ENCODE results near the gene HOXD13. TPM values are rescaled to one million over a fixed set of nuclear protein-coding genes. Genes with fewer than 3 reads are reported as not detected.

Gene HOXD13
- total and polyA plus RNA-seq, 2 donors (not counting 1 experiment from before 2014, with no cell fraction given), result not detected

GRCh38 chr2:176112375-176113302 is 20.1 kb downstream of the HOXD13 start:
- H3K4me3 ChIP-seq (ENCODE audit: control extremely low read depth in 1 of 5, extremely low read depth in 1 of 5, insufficient read depth in 1 of 5, low read depth in 2 of 5, low read length in 4 of 5), result no peak overlapping the region

GRCh38 chr2:176114120-176114929 is 21.8 kb downstream of the HOXD13 start:
- no peak overlapping the region for H3K27ac ChIP-seq (ENCODE audit: low read length in 2 of 2)
- H3K4me3 Mint-ChIP-seq, result no peak overlapping the region
- ATAC-seq (ENCODE audit: low read depth), result no peak

More at GRCh38 chr2:176112375-176113302, 20.1 kb downstream of the HOXD13 start:
- ChIA-PET CTCF (interaction anchor here (1.1 kb wide), 1 partner anchor 14 kb away, joined by 4 read pairs; no protein-coding TSS in a partner anchor), POLR2A (no interaction called here)
- Mint-ChIP-seq H3K4me3 (no peak overlapping the region), H3K4me1 (peaks cover 3% of the 10 kb centered on the region), H3K27me3 (peaks cover 79% of the 10 kb centered on the region), H3K9me3 (ENCODE audit: insufficient read depth) (peaks cover 4% of the 10 kb centered on the region), H3K27ac (no peak overlapping the region)
- no peak for ATAC-seq (ENCODE audit: low read depth)
- no peaks in the 10 kb centered on the region for H3K79me2 ChIP-seq (ENCODE audit: control insufficient read depth, insufficient read depth, low read length)
- H3K27ac ChIP-seq (ENCODE audit: low read length in 2 of 2), result no peak overlapping the region
- no peaks in the 10 kb centered on the region for H4K20me1 ChIP-seq (ENCODE audit: control insufficient read depth, insufficient read depth, low read length, poor library complexity, severe bottlenecking)
- no peak for DNase-seq
- intact Hi-C loops (cut with micrococcal nuclease), result no loop called here
- WGBS (ENCODE audit: insufficient coverage), result 14% methylated on average over 37 of the region's 40 CpGs
- H3K36me3 ChIP-seq (replicated peaks in 1 of 2; ENCODE audit: control extremely low read depth in 1 of 2, control insufficient read depth in 1 of 2, extremely low read depth in 1 of 2, insufficient read depth in 2 of 2, low read length in 1 of 2), result no peaks in the 10 kb centered on the region
- H2AFZ ChIP-seq (ENCODE audit: insufficient read depth, low read depth, low read length, poor library complexity, severe bottlenecking), result no peak overlapping the region
- H3K9ac ChIP-seq (ENCODE audit: low read length), result no peak overlapping the region
- H3K4me2 ChIP-seq (replicated peaks; ENCODE audit: low read depth, low read length, poor library complexity, severe bottlenecking), result no peak overlapping the region
- H3K4me1 ChIP-seq (ENCODE audit: control insufficient read depth in 2 of 2, insufficient read depth in 2 of 2, low read length in 2 of 2), result peaks cover 0 to 3% of the 10 kb centered on the region in 2 donors
- H3K27me3 ChIP-seq (replicated peaks in 1 of 4; ENCODE audit: control extremely low read depth in 1 of 4, control insufficient read depth in 3 of 4, insufficient read depth in 4 of 4, low read length in 3 of 4), result peaks cover 0 to 90% (median 68%) of the 10 kb centered on the region in 4 experiments
- peaks cover 0 to 53% (median 2%) of the 10 kb centered on the region in 3 donors for H3K9me3 ChIP-seq (ENCODE audit: control extremely low read depth in 1 of 3, control insufficient read depth in 2 of 3, insufficient read depth in 1 of 3, low read length in 2 of 3)
- no peak for TF ChIP-seq EZH2 (IDR thresholded peaks at IDR 0.05; ENCODE audit: borderline replicate concordance, insufficient read depth, low read depth, low read length, poor library complexity, severe bottlenecking)

More at GRCh38 chr2:176114120-176114929, 21.8 kb downstream of the HOXD13 start:
- H3K4me2 ChIP-seq (replicated peaks; ENCODE audit: low read depth, low read length, poor library complexity, severe bottlenecking), result no peak overlapping the region
- H3K36me3 ChIP-seq (replicated peaks in 1 of 2; ENCODE audit: control extremely low read depth in 1 of 2, control insufficient read depth in 1 of 2, extremely low read depth in 1 of 2, insufficient read depth in 2 of 2, low read length in 1 of 2), result no peaks in the 10 kb centered on the region
- peaks cover 0 to 95% (median 77%) of the 10 kb centered on the region in 4 experiments for H3K27me3 ChIP-seq (replicated peaks in 1 of 4; ENCODE audit: control extremely low read depth in 1 of 4, control insufficient read depth in 3 of 4, insufficient read depth in 4 of 4, low read length in 3 of 4)
- H3K9ac ChIP-seq (ENCODE audit: low read length), result no peak overlapping the region
- no peaks in the 10 kb centered on the region for H3K79me2 ChIP-seq (ENCODE audit: control insufficient read depth, insufficient read depth, low read length)
- H3K4me1 ChIP-seq (ENCODE audit: control insufficient read depth in 2 of 2, insufficient read depth in 2 of 2, low read length in 2 of 2), result peaks cover 0 to 10% of the 10 kb centered on the region in 2 donors
- H4K20me1 ChIP-seq (ENCODE audit: control insufficient read depth, insufficient read depth, low read length, poor library complexity, severe bottlenecking), result no peaks in the 10 kb centered on the region
- no peak overlapping the region for H2AFZ ChIP-seq (ENCODE audit: insufficient read depth, low read depth, low read length, poor library complexity, severe bottlenecking)
- peaks cover 4% of the 10 kb centered on the region for H3K9me3 Mint-ChIP-seq (ENCODE audit: insufficient read depth)
- TF ChIP-seq CTCF (IDR thresholded peaks at IDR 0.05) (no peak), EZH2 (IDR thresholded peaks at IDR 0.05; ENCODE audit: borderline replicate concordance, insufficient read depth, low read depth, low read length, poor library complexity, severe bottlenecking) (no peak)
- POLR2A ChIA-PET, result no interaction called here
- peaks cover 8% of the 10 kb centered on the region for H3K4me1 Mint-ChIP-seq
- intact Hi-C loops (cut with micrococcal nuclease), result no loop called here
- H3K27me3 Mint-ChIP-seq, result peaks cover 82% of the 10 kb centered on the region
- no peak overlapping the region for H3K27ac Mint-ChIP-seq
- CTCF ChIA-PET, result interaction anchor here (0.6 to 1.0 kb wide), 2 partner anchors 13 to 40 kb away, joined by 3 read pairs; no protein-coding TSS in a partner anchor
- DNase-seq, result no peak
- H3K4me3 ChIP-seq (ENCODE audit: control extremely low read depth in 1 of 5, extremely low read depth in 1 of 5, insufficient read depth in 1 of 5, low read depth in 2 of 5, low read length in 4 of 5), result no peak overlapping the region
- peaks cover 0 to 55% (median 2%) of the 10 kb centered on the region in 3 donors for H3K9me3 ChIP-seq (ENCODE audit: control extremely low read depth in 1 of 3, control insufficient read depth in 2 of 3, insufficient read depth in 1 of 3, low read length in 2 of 3)
- WGBS (ENCODE audit: insufficient coverage), result 15% methylated on average over 23 of the region's 26 CpGs

Data from B cell (primary cell).